ENCODE data around the gene PLEKHA4.
"Not testable (repeated sequence)": the region's sequence is repeated elsewhere in the genome, so short reads cannot be mapped to it uniquely, and the experiment has no call there.

Gene PLEKHA4

DNA sequence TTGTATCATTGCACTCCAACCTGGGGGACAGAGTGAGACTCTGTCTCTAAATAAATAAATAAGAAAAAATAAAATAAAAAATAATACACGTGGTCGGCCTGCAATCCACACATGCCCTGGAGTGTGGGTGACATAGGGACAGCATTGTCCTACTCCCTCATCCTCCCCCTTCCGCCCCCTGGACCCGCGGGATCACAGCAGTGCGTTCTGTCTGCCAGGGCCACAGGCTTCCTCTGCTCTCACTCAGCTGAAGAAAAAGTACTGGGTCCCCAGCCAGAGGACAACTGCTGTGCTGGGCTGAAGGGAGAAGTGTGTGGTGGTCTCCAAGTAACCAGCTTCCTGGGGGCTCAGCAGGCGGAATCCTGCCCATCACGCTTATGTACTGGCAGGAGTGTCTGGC lies 63.9 kb downstream of the PLEKHA4 start:
- DNase-seq (ENCODE audit: extremely low read depth in 1 of 2, low read depth in 1 of 2) = no peak

DNA sequence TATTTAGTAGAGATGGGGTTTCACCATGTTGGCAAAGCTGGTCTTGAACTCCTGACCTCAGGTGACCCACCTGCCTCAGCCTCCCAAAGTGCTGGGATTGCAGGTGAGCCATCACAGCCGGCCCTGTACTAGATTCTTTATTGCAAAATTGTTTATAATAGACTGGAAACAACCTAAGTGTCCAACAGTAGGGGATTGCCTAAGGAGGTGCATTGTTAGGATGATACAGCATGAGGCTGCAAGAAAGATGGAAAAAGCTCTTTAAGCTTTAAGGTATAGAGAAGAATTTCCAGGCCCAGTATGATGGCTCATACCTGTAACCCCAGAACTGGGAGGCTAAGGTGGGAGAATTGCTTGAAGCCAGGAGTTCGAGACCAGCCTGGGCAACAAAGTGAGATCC lies 65.8 kb downstream of the PLEKHA4 start:
- no peak for DNase-seq (ENCODE audit: extremely low read depth in 1 of 2, low read depth in 1 of 2)

DNA sequence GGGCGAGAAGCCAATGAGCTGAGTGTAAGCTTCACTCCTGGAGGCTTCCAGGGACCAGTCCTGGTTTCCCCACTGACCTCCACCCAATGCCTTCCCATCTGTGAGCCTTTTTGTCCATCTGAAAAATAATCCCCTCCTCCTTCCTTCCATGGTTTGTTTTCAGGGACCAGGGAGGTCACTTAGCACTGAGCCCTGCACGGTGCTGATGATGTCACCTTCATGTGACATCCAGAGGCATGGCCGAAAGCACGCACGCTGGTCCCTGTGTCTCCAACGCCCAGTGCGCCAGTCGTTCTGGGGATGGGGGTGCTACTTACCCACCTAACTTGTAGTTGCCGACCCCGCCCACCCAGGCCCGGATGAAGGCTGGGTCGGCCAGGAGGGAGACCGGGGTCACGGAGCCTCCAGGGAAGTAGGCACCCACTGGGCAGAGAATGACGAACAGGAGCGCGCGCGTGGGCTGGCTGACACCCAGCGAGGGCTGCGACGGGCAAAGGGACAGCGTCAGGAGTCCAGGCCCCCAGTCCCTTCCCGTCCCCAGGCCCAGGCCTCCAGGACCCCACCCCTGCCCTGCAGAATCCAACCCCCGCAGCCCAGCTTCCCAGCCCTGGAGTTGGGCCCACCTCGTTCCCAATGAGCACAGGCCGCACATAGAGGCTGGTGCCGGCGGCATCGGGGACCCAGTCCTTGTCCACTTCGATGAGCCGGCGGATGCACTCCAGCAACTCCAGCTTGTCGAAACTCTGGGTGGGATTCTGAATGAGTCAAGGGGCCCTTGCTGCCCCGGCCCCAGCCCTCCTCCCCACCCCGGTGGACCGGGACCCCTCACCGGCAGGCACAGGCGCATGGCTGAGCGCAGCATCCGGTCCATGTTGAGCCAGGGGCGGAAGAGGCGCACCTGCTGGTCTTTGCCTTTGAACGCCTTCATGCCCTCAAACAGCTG lies 68.8 kb downstream of the PLEKHA4 start:
- DNase-seq (ENCODE audit: extremely low read depth in 1 of 2, low read depth in 1 of 2) = no peak

DNA sequence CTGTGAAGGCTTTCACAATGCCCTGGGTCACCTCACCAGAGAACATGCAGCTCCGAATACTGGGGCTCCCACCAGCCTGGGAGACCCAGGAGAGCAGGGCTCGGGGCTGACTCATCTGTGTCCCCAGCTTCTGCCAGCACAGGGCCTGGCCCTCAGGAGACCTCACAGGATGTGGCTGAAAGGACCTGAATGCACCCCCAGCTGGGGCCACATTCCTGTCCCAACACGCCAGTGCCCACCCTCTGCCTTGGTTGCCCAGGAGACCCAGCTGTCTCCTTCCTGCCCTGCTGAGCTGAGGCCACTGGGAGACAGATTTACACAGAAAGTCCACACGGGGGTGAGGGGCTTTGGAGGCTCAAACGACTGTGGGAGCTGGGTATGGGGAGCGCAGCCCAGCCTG lies 69.5 kb downstream of the PLEKHA4 start:
- no peak for DNase-seq (ENCODE audit: extremely low read depth in 1 of 2, low read depth in 1 of 2)

DNA sequence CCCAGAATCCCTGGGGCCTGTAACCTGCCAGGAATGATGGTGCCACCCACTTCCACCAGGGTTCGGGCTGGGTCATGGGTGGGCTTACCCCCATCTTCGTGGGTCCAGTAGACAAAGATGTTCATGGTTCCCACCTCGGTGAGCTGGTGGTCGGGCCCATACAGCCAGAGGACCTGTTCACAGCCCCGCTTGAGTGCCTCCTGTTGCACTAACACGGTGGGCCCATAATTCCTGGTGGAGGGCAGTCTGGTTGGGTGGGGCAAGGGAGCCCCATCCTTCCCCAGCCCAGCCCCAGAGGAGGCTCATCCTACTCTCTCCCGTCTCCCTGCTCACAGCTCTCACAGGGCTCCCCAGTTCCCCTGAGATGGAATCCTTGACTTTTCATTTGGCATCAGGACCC lies 71.3 kb downstream of the PLEKHA4 start:
- no peak for DNase-seq (ENCODE audit: extremely low read depth in 1 of 2, low read depth in 1 of 2)

DNA sequence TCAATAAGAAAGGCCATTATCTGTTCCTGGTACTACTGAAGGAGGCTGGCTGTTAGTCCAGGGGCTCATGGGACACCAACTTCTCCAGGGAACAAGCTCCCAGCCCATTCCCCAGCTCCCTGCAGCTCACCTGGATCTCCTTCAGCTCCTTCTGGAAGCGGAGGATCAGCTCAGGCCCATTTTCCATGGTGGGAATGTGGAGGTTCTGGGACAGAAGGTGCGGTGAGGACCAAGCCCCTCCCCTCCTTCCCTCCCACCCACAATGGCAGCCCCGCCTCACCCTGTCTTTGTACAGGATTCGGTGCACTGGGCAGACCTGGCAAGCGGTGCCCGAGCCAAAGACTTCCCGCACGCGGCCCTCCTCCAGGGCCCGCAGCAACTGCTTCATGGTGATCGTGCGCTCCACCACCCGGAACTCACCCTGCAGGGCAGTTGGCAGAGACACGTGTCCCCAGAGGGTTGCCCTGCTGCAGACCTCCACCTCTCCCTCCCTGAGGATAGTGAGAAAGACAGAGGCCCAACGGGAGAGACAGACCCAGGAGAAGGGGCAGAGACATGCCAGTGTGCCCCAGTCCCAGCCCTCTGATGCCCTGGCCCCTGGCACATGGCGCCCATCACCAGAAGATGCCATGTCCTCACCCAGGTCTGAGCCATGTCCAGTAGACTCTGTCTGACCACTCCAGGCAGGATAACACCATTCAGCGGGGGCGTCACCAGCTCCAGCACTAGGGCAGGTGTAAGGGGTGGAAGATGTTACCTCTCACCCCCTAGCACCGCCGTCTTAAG lies 71.9 kb downstream of the PLEKHA4 start:
- no peak for DNase-seq (ENCODE audit: extremely low read depth in 1 of 2, low read depth in 1 of 2)

DNA sequence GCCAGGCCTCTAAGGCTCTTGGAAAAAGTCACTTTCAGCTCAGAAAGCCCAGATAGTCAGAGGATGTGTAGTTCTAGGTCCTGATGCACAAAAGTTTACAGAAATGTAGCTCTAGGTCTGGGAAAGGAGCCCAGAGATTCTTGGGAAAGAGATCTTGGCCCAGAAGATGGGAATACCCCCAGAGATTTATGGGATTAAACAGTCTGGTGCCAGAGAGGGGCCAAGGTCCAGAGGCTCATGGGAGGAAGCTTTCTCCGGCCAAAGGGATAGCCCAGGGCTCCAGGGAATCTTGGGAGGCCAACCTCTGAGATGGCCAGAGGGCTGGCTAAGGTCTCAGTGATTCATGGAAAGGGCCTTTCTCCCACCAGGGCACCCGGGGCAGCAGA lies 72.7 kb downstream of the PLEKHA4 start:
- DNase-seq (ENCODE audit: extremely low read depth in 1 of 2, low read depth in 1 of 2) = no peak

DNA sequence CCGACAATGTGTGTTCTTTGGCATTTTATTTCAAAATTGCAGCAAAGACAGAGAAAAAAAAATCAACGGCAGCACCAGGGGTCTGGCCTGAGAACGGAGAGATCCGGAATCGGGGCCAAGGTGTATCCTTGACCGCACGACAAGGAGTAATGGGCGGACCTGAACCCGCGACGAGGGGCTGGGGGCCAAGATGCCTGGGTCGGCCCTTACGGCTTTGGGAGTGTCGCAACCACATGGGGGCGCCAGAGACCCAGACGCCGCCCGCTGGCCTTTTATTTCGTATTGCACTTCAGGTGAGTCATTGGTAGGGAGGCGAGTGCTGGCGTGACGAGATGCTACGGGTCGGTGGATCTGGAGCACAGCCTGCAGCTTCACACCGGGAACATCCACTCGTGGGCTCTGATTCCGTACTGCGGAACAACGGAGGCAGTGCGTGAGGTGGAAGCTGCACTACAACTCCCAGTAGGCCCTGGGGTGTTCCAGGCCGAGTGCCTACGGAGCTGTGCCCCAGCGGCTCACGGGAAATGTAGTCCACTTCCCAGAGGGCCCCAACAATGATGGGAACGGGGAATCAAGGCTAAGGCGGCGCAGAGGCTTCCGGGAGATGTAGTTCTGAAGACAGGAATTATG lies 73.2 kb downstream of the PLEKHA4 start:
- peak; percentile 58 to 73 for DNase-seq (ENCODE audit: extremely low read depth in 1 of 2, low read depth in 1 of 2)

DNA sequence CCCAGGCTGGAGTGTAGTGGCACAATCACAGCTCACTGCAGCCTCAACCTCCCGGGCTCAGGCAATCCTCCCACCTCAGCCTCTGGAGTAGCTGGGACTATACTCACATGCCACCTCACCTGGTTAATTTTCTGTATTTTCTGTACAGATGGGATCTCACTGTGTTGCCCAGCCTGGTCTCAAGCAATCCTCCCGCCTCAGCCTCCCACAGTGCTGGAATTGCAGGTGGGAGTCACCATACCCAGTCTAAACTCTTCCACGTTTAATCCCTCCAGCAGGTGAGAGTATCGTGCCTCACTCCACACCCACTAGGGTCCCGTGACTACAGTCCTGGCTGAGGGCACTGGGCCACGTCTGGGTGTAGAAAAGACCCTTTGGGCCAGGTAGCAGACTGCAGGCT lies 74.1 kb downstream of the PLEKHA4 start:
- DNase-seq (ENCODE audit: extremely low read depth in 1 of 2, low read depth in 1 of 2) = no peak

DNA sequence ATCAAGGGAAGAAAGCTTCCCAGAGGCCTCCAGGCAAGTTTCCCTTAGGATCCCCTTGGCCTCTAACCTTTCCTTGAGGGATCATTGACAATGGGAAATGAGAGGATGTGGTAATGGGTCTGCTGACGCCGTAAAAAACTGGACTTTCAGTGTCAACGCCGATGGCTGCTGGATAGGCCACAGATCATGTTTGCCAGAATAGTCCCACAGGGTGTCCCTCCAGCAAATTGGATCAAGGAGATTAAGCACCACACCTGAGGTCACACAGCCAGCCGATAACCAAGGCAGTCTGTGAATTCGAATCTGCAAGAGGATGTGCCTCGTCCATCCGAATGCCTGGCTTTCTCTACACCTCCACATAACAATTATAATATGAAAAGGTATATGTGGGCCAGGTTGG lies 75.1 kb downstream of the PLEKHA4 start:
- no peak for DNase-seq (ENCODE audit: extremely low read depth in 1 of 2, low read depth in 1 of 2)

DNA sequence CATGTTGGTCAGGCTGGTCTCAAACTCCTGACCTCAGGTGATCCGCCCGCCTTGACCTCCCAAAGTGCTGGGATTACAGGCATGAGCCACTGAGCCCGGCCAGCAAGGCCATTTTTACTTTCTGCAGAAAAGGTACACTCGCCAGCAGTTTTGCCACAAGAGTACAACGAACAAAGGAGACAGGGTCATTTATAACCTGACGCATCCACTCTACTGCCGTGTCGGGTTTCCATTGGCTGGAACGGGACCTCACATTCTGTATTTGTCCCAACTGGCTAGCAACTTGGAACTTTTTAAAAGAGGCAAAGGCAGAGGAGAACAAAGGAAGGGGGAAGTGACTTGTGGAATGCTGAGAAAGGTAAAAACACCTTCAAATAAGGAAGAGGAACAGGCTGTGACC lies 81.1 kb downstream of the PLEKHA4 start:
- not testable (repeated sequence) for DNase-seq (ENCODE audit: extremely low read depth in 1 of 2, low read depth in 1 of 2)

Data from stimulated activated CD8-positive, alpha-beta memory T cell treated with anti-CD3 and anti-CD28 coated beads, Interleukin-7, amount 100 ng/mL, for 48 hours (primary cell).